Activated B cell treated with CpG ODN at 0.5 μM for 24 hours (primary cell): ENCODE results near the gene B3GNT9. TPM values are rescaled to one million over a fixed set of nuclear protein-coding genes. Genes with fewer than 3 reads are reported as not detected.

Source experiments
- ATAC-seq: fragments of 200-7000 bp; cut with Tn5 transposase; one replicate; pipeline ENCODE4 v1.10.0; 2021; ENCODE audit warnings: low read depth, mild to moderate bottlenecking, moderate library complexity
- CTCF ChIA-PET: fragments of 350-600 bp; sonication (Branson Sonifier 250); formaldehyde crosslinking; loops from one replicate; lab custom pipeline; 2021; ENCODE audit warnings: antibody characterized with exemption; lab: Charles Lee
- POLR2A ChIA-PET: fragments of 350-600 bp; sonication (Branson Sonifier 250); formaldehyde crosslinking; loops from one replicate; lab custom pipeline; 2021; ENCODE audit warnings: antibody characterized with exemption; lab: Charles Lee
- DNase-seq: peaks from one replicate; pipeline ENCODE4 v3.0.0; 2022
- H3K27ac Mint-ChIP-seq: one replicate; pipeline ENCODE4 v1.8.0; 2020; ENCODE audit warnings: mixed read lengths
- H3K27me3 Mint-ChIP-seq: one replicate; pipeline ENCODE4 v1.8.0; 2021; ENCODE audit warnings: mixed read lengths
- H3K36me3 Mint-ChIP-seq: one replicate; pipeline ENCODE4 v1.8.0; 2021; ENCODE audit warnings: low read depth, mixed read lengths
- H3K4me1 Mint-ChIP-seq: one replicate; pipeline ENCODE4 v1.8.0; 2021; ENCODE audit warnings: mixed read lengths
- H3K4me3 Mint-ChIP-seq: one replicate; pipeline ENCODE4 v1.8.0; 2020; ENCODE audit warnings: mild to moderate bottlenecking, mixed read lengths
- H3K9me3 Mint-ChIP-seq: one replicate; pipeline ENCODE4 v1.8.0; 2020; ENCODE audit warnings: mixed read lengths
- CTCF ChIP-seq: fragments of 200-600 bp; IDR thresholded peaks from one replicate; pipeline ENCODE4 v1.8.0; 2022; ENCODE audit warnings: antibody characterized with exemption, mild to moderate bottlenecking
- intact Hi-C: fragments of 100-400 bp; cut with micrococcal nuclease; formaldehyde crosslinking; loops from one replicate; pipeline ENCODE4 v1.15.1; 2024
- total RNA-seq: library from RNA; stranded (reverse); gene quantifications from 2 replicates; pipeline ENCODE4 v1.2.3, GENCODE V29; 2022

Gene B3GNT9
- 0.64 and 0.93 TPM in 2 replicates for total RNA-seq

DNA sequence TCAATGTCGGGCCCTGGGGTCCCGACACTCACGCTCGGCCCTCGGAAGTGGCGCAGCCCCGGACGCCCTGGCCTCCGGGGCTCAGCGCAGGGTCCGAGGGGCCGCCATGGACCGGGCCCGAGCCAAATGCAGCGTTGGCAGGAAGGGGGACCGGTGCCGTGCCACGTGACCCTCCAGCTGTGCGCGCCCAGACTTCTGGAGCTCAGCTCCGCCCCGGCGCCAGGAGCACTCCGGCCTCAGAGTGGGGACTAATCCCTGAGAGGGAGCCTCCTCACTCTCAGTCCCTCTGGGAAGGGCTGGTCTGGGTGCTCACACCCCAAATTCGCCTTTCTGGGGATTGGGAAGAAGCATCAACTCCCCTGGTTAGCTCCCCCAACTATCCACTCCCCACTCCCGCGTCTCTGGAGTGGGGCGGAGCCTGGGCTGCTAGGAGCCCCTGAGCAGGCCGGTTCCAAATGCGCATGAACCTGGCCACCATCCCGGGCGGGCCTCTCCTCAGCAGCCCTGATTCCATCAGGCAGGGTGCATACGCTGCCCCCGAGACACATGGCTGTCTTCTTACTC is at the start of gene B3GNT9:
Gene B3GNT9, minus strand, starts transcription at position 166 of the 564 bp plus-strand sequence. CDS start 513 bp downstream, outside the sequence.
- Mint-ChIP-seq H3K27me3 (peaks cover 17% of the 10 kb centered on the region), H3K36me3 (peaks cover 23% of the 10 kb centered on the region), H3K9me3 (no peaks in the 10 kb centered on the region), H3K27ac (no peak within 1 kb of the TSS), H3K4me3 (peak within 1 kb of the TSS; percentile 63), H3K4me1 (peaks cover 17% of the 10 kb centered on the region)
- POLR2A ChIA-PET: interaction anchor here (0.5 to 1.5 kb wide), 5 partner anchors 8 to 406 kb away, joined by 3 to 5 read pairs (median 4); partner anchors contain the start of gene TRADD
- CTCF ChIA-PET: no interaction called here
- ATAC-seq: peak; percentile 18
- intact Hi-C loops: loop anchor here (10.0 kb wide), 1 partner anchor 514 kb away; the partner anchor contains the start of genes ACD, C16orf86, ENKD1 and PARD6A
- TF ChIP-seq CTCF: no peak
- no peak for DNase-seq

- DNase-seq (no peak), ATAC-seq (no peak)
- Mint-ChIP-seq H3K9me3 (no peaks in the 10 kb centered on the region), H3K4me1 (peaks cover 8% of the 10 kb centered on the region), H3K4me3 (no peak overlapping the region), H3K27ac (no peak overlapping the region), H3K27me3 (no peaks in the 10 kb centered on the region), H3K36me3 (peaks cover 68% of the 10 kb centered on the region)
- intact Hi-C loops: no loop called here
- TF ChIP-seq CTCF: no peak
- ChIA-PET CTCF (no interaction called here), POLR2A (no interaction called here)
Measured at GRCh38 chr16:67200491-67200890, 49.7 kb upstream of the B3GNT9 start.

- CTCF ChIA-PET: no interaction called here
- H3K4me1 Mint-ChIP-seq: peaks cover 8% of the 10 kb centered on the region
- POLR2A ChIA-PET: interaction anchor here (0.6 kb wide), 1 partner anchor 151 kb away, joined by 6 read pairs; no protein-coding TSS in a partner anchor
- intact Hi-C loops: no loop called here
- ATAC-seq (peak; percentile 27), DNase-seq (no peak)
- no peaks in the 10 kb centered on the region for H3K9me3 Mint-ChIP-seq
- H3K27me3 Mint-ChIP-seq: no peaks in the 10 kb centered on the region
- no peak overlapping the region for H3K27ac Mint-ChIP-seq
- peaks cover 75% of the 10 kb centered on the region for H3K36me3 Mint-ChIP-seq
- TF ChIP-seq CTCF: no peak
- H3K4me3 Mint-ChIP-seq: no peak overlapping the region
Measured at GRCh38 chr16:67199808-67200198, 49.0 kb upstream of the B3GNT9 start.

- H3K9me3 Mint-ChIP-seq: no peaks in the 10 kb centered on the region
- intact Hi-C loops: no loop called here
- DNase-seq (no peak), ATAC-seq (peak; percentile 20)
- POLR2A ChIA-PET: interaction anchor here (0.6 to 1.7 kb wide), 2 partner anchors 45 to 151 kb away, joined by 6 read pairs; no protein-coding TSS in a partner anchor
- H3K4me3 Mint-ChIP-seq: no peak within 1 kb of the TSS
- no peaks in the 10 kb centered on the region for H3K27me3 Mint-ChIP-seq
- H3K4me1 Mint-ChIP-seq: peaks cover 8% of the 10 kb centered on the region
- H3K36me3 Mint-ChIP-seq: peaks cover 74% of the 10 kb centered on the region
- CTCF ChIA-PET: no interaction called here
- no peak for TF ChIP-seq CTCF
- peak within 1 kb of the TSS; percentile 65 for H3K27ac Mint-ChIP-seq
Measured at GRCh38 chr16:67199011-67199807, 48.4 kb upstream of the B3GNT9 start, which contains the start of gene ELMO3. ELMO3 (plus strand) TSS chr16:67199131; CDS start chr16:67199327, 196 bp downstream.
